ENCODE data around the gene CHTF18. TPM values are rescaled to one million over a fixed set of nuclear protein-coding genes. Genes with fewer than 3 reads are reported as not detected.

Gene CHTF18
- total RNA-seq, 1 donor from 2014 or later = 142 TPM

- Mint-ChIP-seq H3K4me1 (ENCODE audit: low read depth) (no peaks in the 10 kb centered on the region), H3K4me3 (no peak overlapping the region), H3K36me3 (ENCODE audit: low read depth) (no peaks in the 10 kb centered on the region), H3K27ac (no peak overlapping the region), H3K27me3 (ENCODE audit: insufficient read depth) (no peaks in the 10 kb centered on the region), H3K9me3 (peaks cover 14% of the 10 kb centered on the region)
- intact Hi-C loops (cut with micrococcal nuclease) = no loop called here
- no peak for DNase-seq (ENCODE audit: low spot score)
These were observed 52.4 kb downstream of the CHTF18 start for GRCh38 chr16:840561-841454.

GRCh38 chr16:841455-842060, 53.1 kb downstream of the CHTF18 start:
- H3K27me3 Mint-ChIP-seq (ENCODE audit: insufficient read depth) = no peaks in the 10 kb centered on the region
- no peak for DNase-seq (ENCODE audit: low spot score)
- no peak overlapping the region for H3K4me3 Mint-ChIP-seq
- H3K27ac Mint-ChIP-seq = no peak overlapping the region
- peaks cover 14% of the 10 kb centered on the region for H3K9me3 Mint-ChIP-seq
- no peaks in the 10 kb centered on the region for H3K4me1 Mint-ChIP-seq (ENCODE audit: low read depth)
- no peaks in the 10 kb centered on the region for H3K36me3 Mint-ChIP-seq (ENCODE audit: low read depth)
- intact Hi-C loops (cut with micrococcal nuclease) = no loop called here

- H3K4me1 Mint-ChIP-seq (ENCODE audit: low read depth) = no peaks in the 10 kb centered on the region
- H3K4me3 Mint-ChIP-seq = no peak overlapping the region
- H3K36me3 Mint-ChIP-seq (ENCODE audit: low read depth) = no peaks in the 10 kb centered on the region
- no peak for DNase-seq (ENCODE audit: low spot score)
- no peak overlapping the region for H3K27ac Mint-ChIP-seq
- peaks cover 9% of the 10 kb centered on the region for H3K9me3 Mint-ChIP-seq
- intact Hi-C loops (cut with micrococcal nuclease) = no loop called here
- H3K27me3 Mint-ChIP-seq (ENCODE audit: insufficient read depth) = no peaks in the 10 kb centered on the region
These were observed 53.6 kb downstream of the CHTF18 start for GRCh38 chr16:842061-842476.

- no peak overlapping the region for H3K4me3 Mint-ChIP-seq
- H3K27ac Mint-ChIP-seq = no peak overlapping the region
- DNase-seq (ENCODE audit: low spot score) = no peak
- intact Hi-C loops (cut with micrococcal nuclease) = no loop called here
- peaks cover 9% of the 10 kb centered on the region for H3K9me3 Mint-ChIP-seq
- no peaks in the 10 kb centered on the region for H3K36me3 Mint-ChIP-seq (ENCODE audit: low read depth)
- H3K27me3 Mint-ChIP-seq (ENCODE audit: insufficient read depth) = no peaks in the 10 kb centered on the region
- H3K4me1 Mint-ChIP-seq (ENCODE audit: low read depth) = no peaks in the 10 kb centered on the region
These were observed 54.5 kb downstream of the CHTF18 start for GRCh38 chr16:842711-843560.

GRCh38 chr16:843771-844170, 55.4 kb downstream of the CHTF18 start:
- no peak for DNase-seq (ENCODE audit: low spot score)
- H3K27me3 Mint-ChIP-seq (ENCODE audit: insufficient read depth) = no peaks in the 10 kb centered on the region
- peaks cover 9% of the 10 kb centered on the region for H3K9me3 Mint-ChIP-seq
- no peak overlapping the region for H3K4me3 Mint-ChIP-seq
- intact Hi-C loops (cut with micrococcal nuclease) = no loop called here
- no peak overlapping the region for H3K27ac Mint-ChIP-seq
- H3K36me3 Mint-ChIP-seq (ENCODE audit: low read depth) = no peaks in the 10 kb centered on the region
- H3K4me1 Mint-ChIP-seq (ENCODE audit: low read depth) = no peaks in the 10 kb centered on the region

GRCh38 chr16:844638-845350, 56.4 kb downstream of the CHTF18 start:
- Mint-ChIP-seq H3K36me3 (ENCODE audit: low read depth) (no peaks in the 10 kb centered on the region), H3K4me1 (ENCODE audit: low read depth) (no peaks in the 10 kb centered on the region), H3K4me3 (no peak overlapping the region), H3K27ac (no peak overlapping the region), H3K9me3 (peaks cover 11% of the 10 kb centered on the region), H3K27me3 (ENCODE audit: insufficient read depth) (no peaks in the 10 kb centered on the region)
- intact Hi-C loops (cut with micrococcal nuclease) = no loop called here
- no peak for DNase-seq (ENCODE audit: low spot score)

- H3K4me1 Mint-ChIP-seq (ENCODE audit: low read depth) = no peaks in the 10 kb centered on the region
- no peak overlapping the region for H3K27ac Mint-ChIP-seq
- H3K27me3 Mint-ChIP-seq (ENCODE audit: insufficient read depth) = no peaks in the 10 kb centered on the region
- peaks cover 16% of the 10 kb centered on the region for H3K9me3 Mint-ChIP-seq
- no peak overlapping the region for H3K4me3 Mint-ChIP-seq
- no peak for DNase-seq (ENCODE audit: low spot score)
- intact Hi-C loops (cut with micrococcal nuclease) = no loop called here
- peaks cover 2% of the 10 kb centered on the region for H3K36me3 Mint-ChIP-seq (ENCODE audit: low read depth)
These were observed 56.9 kb downstream of the CHTF18 start for GRCh38 chr16:845351-845745.

- DNase-seq (ENCODE audit: low spot score) = no peak
- intact Hi-C loops (cut with micrococcal nuclease) = no loop called here
- H3K27me3 Mint-ChIP-seq (ENCODE audit: insufficient read depth) = no peaks in the 10 kb centered on the region
- H3K27ac Mint-ChIP-seq = no peak overlapping the region
- peaks cover 24% of the 10 kb centered on the region for H3K9me3 Mint-ChIP-seq
- H3K36me3 Mint-ChIP-seq (ENCODE audit: low read depth) = peaks cover 6% of the 10 kb centered on the region
- H3K4me1 Mint-ChIP-seq (ENCODE audit: low read depth) = no peaks in the 10 kb centered on the region
- no peak overlapping the region for H3K4me3 Mint-ChIP-seq
These were observed 58.7 kb downstream of the CHTF18 start for GRCh38 chr16:847151-847550.

Other genes with a start within 250 kb of the CHTF18 start
- not detected in 2 replicates for gene PRR35, start 228.2 kb upstream of the CHTF18 start, total RNA-seq
- gene NHLRC4, start 221.6 kb upstream of the CHTF18 start, total RNA-seq = 1.0 and 1.2 TPM in 2 replicates
- 50.1 and 52.6 TPM in 2 replicates for gene PIGQ, start 218.7 kb upstream of the CHTF18 start, total RNA-seq
- 14.0 and 15.2 TPM in 2 replicates for gene RAB40C, start 198.6 kb upstream of the CHTF18 start, total RNA-seq
- 0.34 and 0.44 TPM in 2 replicates for gene WFIKKN1, start 157.6 kb upstream of the CHTF18 start, total RNA-seq
- gene METTL26, start 152.3 kb upstream of the CHTF18 start, total RNA-seq = 141 and 147 TPM in 2 replicates
- 66.5 and 67.6 TPM in 2 replicates for gene MCRIP2, start 146.8 kb upstream of the CHTF18 start, total RNA-seq
- gene WDR90, start 139.3 kb upstream of the CHTF18 start, total RNA-seq = 81.2 and 82.3 TPM in 2 replicates
- gene RHOT2, start 120.5 kb upstream of the CHTF18 start, total RNA-seq = 165 and 177 TPM in 2 replicates
- 0.71 and 1.1 TPM in 2 replicates for gene RHBDL1, start 112.9 kb upstream of the CHTF18 start, total RNA-seq
- 94.0 and 95.4 TPM in 2 replicates for gene STUB1, start 108.2 kb upstream of the CHTF18 start, total RNA-seq
- gene JMJD8, start 104.3 kb upstream of the CHTF18 start, total RNA-seq = 63.4 and 71.4 TPM in 2 replicates
- gene WDR24, start 98.2 kb upstream of the CHTF18 start, total RNA-seq = 21.6 and 22.1 TPM in 2 replicates
- 6.3 and 7.6 TPM in 2 replicates for gene FBXL16, start 82.8 kb upstream of the CHTF18 start, total RNA-seq
- 21.8 and 29.6 TPM in 2 replicates for gene METRN, start 73.5 kb upstream of the CHTF18 start, total RNA-seq
- gene ANTKMT, start 67.5 kb upstream of the CHTF18 start, total RNA-seq = 41.3 and 41.6 TPM in 2 replicates
- gene CCDC78, start 62.2 kb upstream of the CHTF18 start, total RNA-seq = 5.8 and 7.8 TPM in 2 replicates
- 15.8 and 19.1 TPM in 2 replicates for gene HAGHL, start 61.5 kb upstream of the CHTF18 start, total RNA-seq
- 41.0 and 43.1 TPM in 2 replicates for gene CIAO3, start 47.6 kb upstream of the CHTF18 start, total RNA-seq
- not detected in 2 replicates for gene MSLN, start 27.9 kb upstream of the CHTF18 start, total RNA-seq
- gene RPUSD1, start 239 bp upstream of the CHTF18 start, total RNA-seq = 49.4 and 49.9 TPM in 2 replicates
- gene GNG13, start 12.1 kb downstream of the CHTF18 start, total RNA-seq = not detected in 2 replicates
- gene LMF1, start 182.4 kb downstream of the CHTF18 start, total RNA-seq = 6.8 and 10.4 TPM in 2 replicates
- gene SOX8, start 193.2 kb downstream of the CHTF18 start, total RNA-seq = 0.47 and 0.61 TPM in 2 replicates